ENCODE data around the gene STOX2. TPM values are rescaled to one million over a fixed set of nuclear protein-coding genes. Genes with fewer than 3 reads are reported as not detected.
"Not testable (repeated sequence)": the region's sequence is repeated elsewhere in the genome, so short reads cannot be mapped to it uniquely, and the experiment has no call there.

Gene STOX2
- polyA plus RNA-seq, 12 donors = 4.8 to 12.6 (median 5.7) TPM; not detected in 1

- DNase-seq = no peak
Observed at GRCh38 chr4:183932576-183932975, 27.5 kb downstream of the STOX2 start.

- no peak for DNase-seq
Observed at GRCh38 chr4:183934761-183935160, 29.7 kb downstream of the STOX2 start.

- no peak for DNase-seq
Observed at GRCh38 chr4:183935355-183936005, 30.4 kb downstream of the STOX2 start.

DNA sequence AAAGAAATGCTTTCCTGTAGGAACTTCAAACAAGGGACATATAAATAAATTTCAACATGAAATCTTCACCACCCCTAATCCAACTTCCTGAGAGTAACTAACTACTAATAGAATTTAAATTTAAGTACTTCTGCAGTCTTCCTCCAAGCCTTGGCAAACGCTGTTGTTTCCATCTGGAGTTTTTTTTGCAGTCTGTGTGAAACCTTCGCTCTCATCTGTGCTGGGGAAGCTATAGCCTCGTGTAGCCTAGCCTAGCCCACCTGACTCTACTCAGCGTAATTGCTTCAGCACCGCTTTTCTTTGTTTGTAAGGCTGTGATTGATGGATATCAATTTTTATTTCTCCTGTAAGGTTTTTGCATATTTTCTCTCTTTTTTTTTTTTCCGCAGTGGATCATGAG lies 30.9 kb downstream of the STOX2 start:
- peak; percentile 70 for DNase-seq

- no peak for DNase-seq
Observed at GRCh38 chr4:183936574-183937345, 31.7 kb downstream of the STOX2 start.

DNA sequence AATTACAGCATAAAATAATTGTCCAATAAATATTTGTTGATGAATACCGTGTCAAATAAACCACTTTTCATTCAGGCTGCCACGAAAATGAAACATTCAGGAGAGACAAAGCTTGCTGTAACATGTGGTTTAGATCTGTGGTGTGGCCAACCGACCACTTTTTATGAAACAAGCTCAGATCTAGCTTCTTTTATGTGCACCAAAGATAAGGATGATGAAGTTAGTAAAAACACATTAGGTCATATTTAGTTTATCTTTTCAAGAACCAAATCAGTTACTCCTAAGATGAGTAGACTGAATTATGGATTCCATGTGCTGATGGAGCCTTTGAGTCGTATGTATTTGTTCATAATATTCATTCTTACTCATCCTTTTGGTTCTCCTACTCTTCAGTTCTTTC lies 35.8 kb downstream of the STOX2 start:
- DNase-seq = no peak

DNA sequence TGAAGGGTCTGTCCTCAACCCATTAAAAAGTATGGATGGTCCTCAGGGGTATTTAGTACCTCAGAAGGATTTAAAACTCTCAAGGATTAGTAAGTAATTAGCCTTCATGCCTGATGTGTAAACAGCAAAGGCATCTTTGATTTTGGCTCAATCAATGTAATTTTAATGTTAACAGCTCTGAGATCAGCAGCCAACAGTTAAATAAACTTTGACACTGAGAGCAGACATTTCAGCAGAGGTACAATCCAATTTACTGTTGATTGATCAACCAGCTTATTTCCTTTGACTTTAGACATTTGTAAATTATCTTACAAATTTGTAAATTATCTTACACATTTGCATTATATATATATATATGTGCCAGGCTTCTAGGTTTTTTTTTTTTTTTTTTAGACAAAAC lies 36.9 kb downstream of the STOX2 start:
- no peak for DNase-seq

GRCh38 chr4:183945741-183946140 lies 40.6 kb downstream of the STOX2 start:
- no peak for DNase-seq

DNA sequence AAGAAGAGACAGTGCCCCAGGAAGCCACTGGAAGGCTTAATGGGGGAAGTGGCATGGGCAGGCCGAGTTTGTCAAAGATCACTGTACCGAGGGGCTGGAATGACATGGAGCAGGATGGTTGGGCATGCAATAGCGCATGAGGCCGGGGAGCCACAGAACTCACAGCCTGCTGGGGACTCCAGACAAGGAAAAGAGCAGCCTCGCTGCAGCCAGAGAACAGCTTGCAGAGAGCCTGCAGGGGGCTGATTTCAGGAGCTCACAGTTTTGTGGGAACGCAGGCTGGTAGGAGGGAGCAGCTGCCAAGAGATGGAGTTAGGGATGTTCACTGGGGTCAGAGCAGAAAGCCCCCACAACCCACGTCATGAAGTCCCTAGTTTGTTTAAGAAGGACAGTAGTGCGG lies 45.4 kb downstream of the STOX2 start:
- no peak for DNase-seq

DNA sequence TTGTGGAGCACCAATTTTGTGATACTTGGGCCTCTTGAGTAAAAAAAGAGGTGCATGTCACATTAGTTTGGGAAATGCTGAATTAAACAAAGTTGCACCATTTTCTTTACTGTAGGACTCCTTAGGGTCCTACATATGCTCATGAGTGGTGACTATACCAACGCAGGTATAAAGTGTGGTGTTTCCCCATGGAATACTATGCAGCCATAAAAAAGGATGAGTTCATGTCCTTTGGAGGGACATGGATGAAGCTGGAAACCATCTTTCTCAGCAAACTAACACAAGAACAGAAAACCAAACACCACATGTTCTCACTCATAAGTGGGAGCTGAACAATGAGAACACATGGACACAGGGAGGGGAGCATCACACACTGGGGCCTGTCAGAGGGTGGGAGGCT lies 47.5 kb downstream of the STOX2 start:
- DNase-seq = not testable (repeated sequence)

- no peak for DNase-seq
Observed at GRCh38 chr4:183959319-183960045, 54.4 kb downstream of the STOX2 start.

GRCh38 chr4:183960046-183960420 lies 54.9 kb downstream of the STOX2 start:
- peak; percentile 87 for DNase-seq

DNA sequence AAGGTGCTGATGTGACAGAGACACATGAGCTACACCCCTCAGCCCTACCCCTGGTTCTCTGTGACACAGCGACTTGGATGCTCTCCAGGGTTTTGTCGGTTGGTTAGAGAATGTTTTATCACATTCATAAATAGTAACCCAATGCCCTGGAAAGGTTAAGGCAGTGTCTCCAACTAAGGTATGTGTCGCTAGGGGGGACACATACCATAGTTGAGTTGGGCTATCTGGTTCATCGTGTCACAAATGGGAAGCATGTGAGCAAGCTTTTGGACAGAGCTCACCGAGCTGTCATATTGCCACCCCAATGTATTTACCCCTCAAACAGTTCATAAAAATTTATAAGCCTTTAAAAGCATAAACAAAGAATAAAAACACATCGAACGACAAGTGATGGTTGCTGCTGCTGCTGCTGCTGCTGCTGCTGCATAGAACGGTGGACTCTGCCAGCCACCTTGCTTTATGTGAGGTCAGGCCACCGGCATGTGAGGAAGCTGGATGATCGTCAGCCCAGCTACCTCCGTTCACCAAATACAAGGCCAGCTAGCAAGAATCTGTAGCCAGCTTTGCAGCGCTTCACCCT lies 55.9 kb downstream of the STOX2 start:
- DNase-seq = no peak

DNA sequence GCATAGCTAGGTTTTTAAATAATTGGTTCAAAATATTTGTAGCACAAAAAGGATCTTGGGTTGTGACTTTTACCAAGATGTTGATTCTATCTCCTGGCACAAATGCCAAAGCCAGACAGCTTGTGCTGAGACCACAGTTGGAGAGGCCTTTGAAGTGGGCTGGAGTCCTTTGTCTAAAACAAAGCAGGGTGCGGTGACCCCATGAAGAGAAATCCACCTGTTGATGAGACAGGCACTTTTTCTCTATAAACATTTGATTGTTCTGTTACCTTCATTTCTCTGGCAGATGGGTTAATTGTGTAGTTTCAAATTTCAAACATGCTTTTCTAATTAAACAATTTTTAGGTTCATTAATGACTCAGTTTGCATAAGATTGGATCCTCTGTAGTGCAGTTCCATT lies 56.7 kb downstream of the STOX2 start:
- DNase-seq = no peak

- no peak for DNase-seq
Observed at GRCh38 chr4:183962419-183962818, 57.3 kb downstream of the STOX2 start.

- DNase-seq = no peak
Observed at GRCh38 chr4:183966371-183966770, 61.3 kb downstream of the STOX2 start.

DNA sequence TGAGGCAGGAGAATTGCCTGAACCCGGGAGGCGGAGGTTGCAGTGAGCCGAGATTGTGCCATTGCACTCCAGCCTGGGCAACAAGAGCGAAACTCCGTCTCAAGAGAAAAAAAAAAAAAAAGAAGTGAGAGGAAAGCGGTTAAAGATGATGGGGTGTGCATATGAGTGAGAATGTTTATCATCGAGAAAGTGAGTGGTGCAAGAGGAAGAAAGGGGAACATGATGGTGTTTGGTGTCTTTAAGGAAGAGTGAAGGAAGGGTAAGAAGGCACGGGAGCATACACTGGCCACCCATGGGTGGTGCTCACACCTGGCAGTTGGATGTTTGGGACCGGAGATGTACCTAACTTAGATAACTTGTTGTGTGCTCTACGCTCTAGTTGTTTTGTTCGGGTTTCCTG lies 62.2 kb downstream of the STOX2 start:
- no peak for DNase-seq

GRCh38 chr4:183968502-183968901 lies 63.4 kb downstream of the STOX2 start:
- no peak for DNase-seq

- DNase-seq = no peak
Observed at GRCh38 chr4:183968931-183969330, 63.8 kb downstream of the STOX2 start.

DNA sequence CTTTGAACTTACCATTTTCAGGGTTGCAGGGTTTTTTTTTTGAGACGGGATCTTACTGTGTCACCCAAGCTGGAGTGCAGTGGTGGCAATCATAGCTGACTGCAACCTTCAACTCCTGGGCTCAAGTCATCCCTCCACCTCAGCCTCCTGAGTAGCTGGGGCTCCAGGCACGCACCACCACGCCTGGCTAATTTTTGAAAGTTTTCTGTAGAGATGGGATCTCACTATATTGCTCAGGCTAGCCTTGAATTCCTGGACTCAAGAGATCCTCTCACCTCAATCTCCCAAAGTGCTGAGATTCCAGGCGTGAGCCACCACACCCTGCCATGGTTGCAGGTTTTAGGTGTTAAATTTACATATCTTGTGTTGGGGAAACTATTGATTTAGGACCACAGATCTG lies 64.5 kb downstream of the STOX2 start:
- no peak for DNase-seq

GRCh38 chr4:183971929-183972490 lies 66.9 kb downstream of the STOX2 start:
- DNase-seq = no peak

- DNase-seq = peak; percentile 61
Observed at GRCh38 chr4:183977707-183978106, 72.6 kb downstream of the STOX2 start.
